Testis (tissue), 2 donors: Measurements from ENCODE around the gene CLCA2.

Experiments
- CTCF ChIP-seq, 3 experiments: fragments of 450-650 bp in 2 of 3; fragments of 200-600 bp in 1 of 3; sonication (generic) in 1 of 3; IDR thresholded peaks; one replicate each; pipeline ENCODE4 v1.5.1; 2016 to 2019; ENCODE audit warnings: antibody characterized with exemption in 3 of 3, mild to moderate bottlenecking in 2 of 3, moderate library complexity in 1 of 3
- POLR2A ChIP-seq: fragments of 450-650 bp; IDR thresholded peaks from one replicate; pipeline ENCODE4 v1.6.1; 2017; ENCODE audit warnings: antibody characterized with exemption, mild to moderate bottlenecking, moderate library complexity

GRCh38 chr1:86396498-86396890 is 27.5 kb upstream of the CLCA2 start:
- TF ChIP-seq CTCF (IDR thresholded peaks at IDR 0.05) (no peak), POLR2A (no peak)
